H9 (cell line): ENCODE data around the gene PLD5. TPM values are rescaled to one million over a fixed set of nuclear protein-coding genes. Genes with fewer than 3 reads are reported as not detected.
"Not testable (repeated sequence)": the region's sequence is repeated elsewhere in the genome, so short reads cannot be mapped to it uniquely, and the experiment has no call there.

Source experiments
- DNase-seq: peaks from one replicate; pipeline ENCODE4 v3.0.0-alpha.2; 2017
- H2AFZ ChIP-seq: one replicate; pipeline ENCODE4 v1.6.1; 2013; ENCODE audit warnings: mild to moderate bottlenecking, low read length, control low read depth, moderate library complexity
- H2AK5ac ChIP-seq: 2 replicates; pipeline ENCODE4 v1.6.1; 2013; ENCODE audit warnings: low read length, control low read depth, mixed read lengths; ENCODE audit not compliant: insufficient read length
- H2BK120ac ChIP-seq: one replicate; pipeline ENCODE4 v1.6.1; 2013; ENCODE audit warnings: low read depth, mild to moderate bottlenecking, low read length, control low read depth, inconsistent platforms; ENCODE audit not compliant: poor library complexity, severe bottlenecking
- H2BK12ac ChIP-seq: 2 replicates; pipeline ENCODE4 v1.6.1; 2013; ENCODE audit warnings: low read length, control low read depth, mixed read lengths, low read depth; ENCODE audit not compliant: insufficient read length
- H2BK15ac ChIP-seq: 2 replicates; pipeline ENCODE4 v1.6.1; 2013; ENCODE audit warnings: low read depth, low read length, control low read depth
- H2BK20ac ChIP-seq: one replicate; pipeline ENCODE4 v1.6.1; 2013; ENCODE audit warnings: low read depth, mild to moderate bottlenecking, low read length, control low read depth, inconsistent platforms; ENCODE audit not compliant: poor library complexity, severe bottlenecking
- H2BK5ac ChIP-seq: 2 replicates; pipeline ENCODE4 v1.6.1; 2013; ENCODE audit warnings: low read length, control low read depth, mixed read lengths; ENCODE audit not compliant: insufficient read length
- H3K14ac ChIP-seq: 2 replicates; pipeline ENCODE4 v1.6.1; 2013; ENCODE audit warnings: low read length, control low read depth; ENCODE audit not compliant: insufficient read depth
- H3K18ac ChIP-seq: 2 replicates; pipeline ENCODE4 v1.6.1; 2013; ENCODE audit warnings: low read depth, mild to moderate bottlenecking, mixed read lengths, low read length, control low read depth; ENCODE audit not compliant: insufficient read length
- H3K23ac ChIP-seq: 2 replicates; pipeline ENCODE4 v1.6.1; 2013; ENCODE audit warnings: low read length, control low read depth, mixed read lengths, low read depth; ENCODE audit not compliant: insufficient read length
- H3K23me2 ChIP-seq: 2 replicates; pipeline ENCODE4 v1.6.1; 2013; ENCODE audit warnings: low read depth, mild to moderate bottlenecking, mixed read lengths, low read length, control low read depth; ENCODE audit not compliant: insufficient read length, poor library complexity, severe bottlenecking
- H3K27ac ChIP-seq: 2 replicates; pipeline ENCODE4 v1.5.1; 2013; ENCODE audit warnings: low read length, control low read depth, mixed read lengths, low read depth; ENCODE audit not compliant: insufficient read length
- H3K27me3 ChIP-seq: 2 replicates; pipeline ENCODE4 v1.6.1; 2013; ENCODE audit warnings: low read length, control low read depth, inconsistent platforms; ENCODE audit not compliant: insufficient read depth
- H3K4ac ChIP-seq: 2 replicates; pipeline ENCODE4 v1.6.1; 2013; ENCODE audit warnings: low read depth, mild to moderate bottlenecking, control low read depth, inconsistent platforms, low read length, moderate library complexity
- H3K4me1 ChIP-seq: 2 replicates; pipeline ENCODE4 v1.6.1; 2013; ENCODE audit warnings: low read length, control low read depth, inconsistent platforms; ENCODE audit not compliant: insufficient read depth
- H3K4me2 ChIP-seq: 2 replicates; pipeline ENCODE4 v1.6.1; 2013; ENCODE audit warnings: low read length, control low read depth, mixed read lengths; ENCODE audit not compliant: insufficient read length, insufficient read depth
- H3K56ac ChIP-seq: 2 replicates; pipeline ENCODE4 v1.6.1; 2013; ENCODE audit warnings: low read depth, mild to moderate bottlenecking, mixed read lengths, low read length, control low read depth; ENCODE audit not compliant: insufficient read length
- H3K79me1 ChIP-seq: 2 replicates; pipeline ENCODE4 v1.6.1; 2013; ENCODE audit warnings: low read depth, mild to moderate bottlenecking, moderate library complexity, low read length, control low read depth, inconsistent platforms; ENCODE audit not compliant: insufficient read depth, poor library complexity, severe bottlenecking
- H3K79me2 ChIP-seq: 2 replicates; pipeline ENCODE4 v1.6.1; 2013; ENCODE audit warnings: low read length, control low read depth, inconsistent platforms; ENCODE audit not compliant: insufficient read depth
- H3K9ac ChIP-seq: 2 replicates; pipeline ENCODE4 v1.6.1; 2013; ENCODE audit warnings: low read length, control low read depth, mixed read lengths; ENCODE audit not compliant: insufficient read length; ENCODE audit errors: extremely low read depth
- H3K9me3 ChIP-seq: one replicate; pipeline ENCODE4 v1.6.1; 2013; ENCODE audit warnings: low read depth, low read length, inconsistent platforms; ENCODE audit not compliant: control insufficient read depth
- H3T11ph ChIP-seq: one replicate; pipeline ENCODE4 v1.6.1; 2013; ENCODE audit warnings: mild to moderate bottlenecking, low read length, control low read depth, inconsistent platforms
- H4K20me1 ChIP-seq: one replicate; pipeline ENCODE4 v1.6.1; 2013; ENCODE audit not compliant: control insufficient read depth, insufficient read length, insufficient read depth
- H4K5ac ChIP-seq: 2 replicates; pipeline ENCODE4 v1.6.1; 2013; ENCODE audit warnings: low read depth, mild to moderate bottlenecking, mixed read lengths, low read length, control low read depth; ENCODE audit not compliant: insufficient read length
- H4K8ac ChIP-seq: replicated peaks from 2 replicates; pipeline ENCODE4 v1.6.1; 2013; ENCODE audit warnings: low read length, control low read depth, mixed read lengths, low read depth; ENCODE audit not compliant: insufficient read length
- H4K91ac ChIP-seq: 2 replicates; pipeline ENCODE4 v1.6.1; 2013; ENCODE audit warnings: low read depth, mild to moderate bottlenecking, moderate library complexity, mixed read lengths, low read length, control low read depth; ENCODE audit not compliant: insufficient read length
- H3K27ac Mint-ChIP-seq, 3 experiments: 2 replicates in 2 of 3; 3 replicates in 1 of 3; pipeline ENCODE4 v1.8.0; 2020 to 2021; ENCODE audit warnings: mixed read lengths in 3 of 3, mild to moderate bottlenecking in 1 of 3, moderate library complexity in 1 of 3
- H3K27me3 Mint-ChIP-seq: 2 replicates; pipeline ENCODE4 v1.8.0; 2021; ENCODE audit warnings: low read depth, mild to moderate bottlenecking, moderate library complexity, mixed read lengths
- H3K36me3 Mint-ChIP-seq, 3 experiments: 2 replicates in 2 of 3; 3 replicates in 1 of 3; pipeline ENCODE4 v1.8.0; 2020 to 2021; ENCODE audit warnings: low read depth in 3 of 3, mixed read lengths in 3 of 3; ENCODE audit not compliant: insufficient read depth in 1 of 3
- H3K4me1 Mint-ChIP-seq, 2 experiments: 2 replicates each; pipeline ENCODE4 v1.8.0; 2020; ENCODE audit warnings: mixed read lengths in 2 of 2
- H3K4me3 Mint-ChIP-seq, 2 experiments: 2 replicates in 1 of 2; 3 replicates in 1 of 2; pipeline ENCODE4 v1.8.0; 2020 to 2021; ENCODE audit warnings: mild to moderate bottlenecking in 2 of 2, mixed read lengths in 2 of 2, moderate library complexity in 1 of 2
- H3K9me3 Mint-ChIP-seq, 2 experiments: 2 replicates in 1 of 2; 3 replicates in 1 of 2; pipeline ENCODE4 v1.8.0; 2020; ENCODE audit warnings: mild to moderate bottlenecking in 2 of 2, mixed read lengths in 2 of 2, moderate library complexity in 1 of 2
- CTCF ChIP-seq: fragments of 200-600 bp; sonication (generic); conservative IDR thresholded peaks from 3 replicates; pipeline ENCODE4 v1.8.0; 2021; ENCODE audit warnings: antibody characterized with exemption, mild to moderate bottlenecking
- WGBS: extraction: QIAGEN DNeasy Blood & Tissue Kit; methylation state at CpG from one replicate; pipeline ENCODE4 v1.1.7; 2013; ENCODE audit warnings: missing lambda C conversion rate, low lambda C conversion rate, mixed read lengths; ENCODE audit not compliant: insufficient read length; ENCODE audit errors: extremely low coverage; 5-methylcytosine and 5-hydroxymethylcytosine counted together
- total RNA-seq: library from RNA; stranded (reverse); gene quantifications from 2 replicates; pipeline ENCODE4 v1.2.1, GENCODE V29; 2021

Gene PLD5
- total RNA-seq, 1 experiment from 2014 or later, result 5.2 TPM

- no peaks in the 10 kb centered on the region for H4K20me1 ChIP-seq
- no peaks in the 10 kb centered on the region for H3K79me2 ChIP-seq
- H3K23me2 ChIP-seq, result no peaks in the 10 kb centered on the region
- no peak overlapping the region for H2BK5ac ChIP-seq
- peaks cover 3 to 9% of the 10 kb centered on the region in 2 experiments; a peak in 1 of 4 replicates for H3K4me1 Mint-ChIP-seq
- no peak overlapping the region for H4K5ac ChIP-seq
- H3K27ac Mint-ChIP-seq, result no peak overlapping the region
- H3K9me3 ChIP-seq, result no peaks in the 10 kb centered on the region
- H2BK20ac ChIP-seq, result no peak overlapping the region
- no peak overlapping the region for H2AFZ ChIP-seq
- H3K27me3 ChIP-seq, result no peaks in the 10 kb centered on the region
- no peak overlapping the region for H3K9ac ChIP-seq
- H2BK12ac ChIP-seq, result no peak overlapping the region
- H2BK15ac ChIP-seq, result no peak overlapping the region
- H3K56ac ChIP-seq, result no peak overlapping the region
- H3K23ac ChIP-seq, result no peak overlapping the region
- H3K4me3 Mint-ChIP-seq, result no peak overlapping the region
- WGBS, result no CpG with 5 or more reads among the region's 7 CpGs
- no peak overlapping the region for H3K18ac ChIP-seq
- H3K14ac ChIP-seq, result no peak overlapping the region
- no peak overlapping the region for H3K4me2 ChIP-seq
- no peaks in the 10 kb centered on the region for H3K4me1 ChIP-seq
- H3K79me1 ChIP-seq, result no peaks in the 10 kb centered on the region
- H3K27me3 Mint-ChIP-seq, result no peaks in the 10 kb centered on the region
- no peak overlapping the region for H4K91ac ChIP-seq
- H3K36me3 Mint-ChIP-seq, result no peaks in the 10 kb centered on the region
- H2AK5ac ChIP-seq, result no peak overlapping the region
- H3K27ac ChIP-seq, result no peak overlapping the region
- no peak overlapping the region for H3K4ac ChIP-seq
- H4K8ac ChIP-seq, result no peak overlapping the region
- no peak for DNase-seq
- no peak overlapping the region for H3T11ph ChIP-seq
- no peak for TF ChIP-seq CTCF
- no peaks in the 10 kb centered on the region for H3K9me3 Mint-ChIP-seq
- no peak overlapping the region for H2BK120ac ChIP-seq
Observed at GRCh38 chr1:242462867-242463266, 61.6 kb downstream of the PLD5 start.

- H3K23me2 ChIP-seq, H2BK12ac ChIP-seq, H3K9me3 Mint-ChIP-seq, H2BK120ac ChIP-seq, H3K79me1 ChIP-seq, H3K27me3 Mint-ChIP-seq, H3K36me3 Mint-ChIP-seq, H3K79me2 ChIP-seq, H3K4me1 ChIP-seq, H4K8ac ChIP-seq, H2BK5ac ChIP-seq, H3K18ac ChIP-seq, H3K27ac Mint-ChIP-seq, H2AFZ ChIP-seq, H3K23ac ChIP-seq, H3K4me2 ChIP-seq, H2BK15ac ChIP-seq, H3T11ph ChIP-seq, H3K9me3 ChIP-seq, H4K20me1 ChIP-seq, H3K4me3 Mint-ChIP-seq, H3K4ac ChIP-seq, H3K9ac ChIP-seq, H4K5ac ChIP-seq, H3K27ac ChIP-seq, H4K91ac ChIP-seq, H3K14ac ChIP-seq, H3K56ac ChIP-seq, DNase-seq, H2AK5ac ChIP-seq, H3K27me3 ChIP-seq, H2BK20ac ChIP-seq: not testable (repeated sequence)
- WGBS, result no CpG with 5 or more reads among the region's 5 CpGs
- H3K4me1 Mint-ChIP-seq, result peaks cover 20% of the 10 kb centered on the region in 2 experiments
Observed at GRCh38 chr1:242459740-242460139, 64.8 kb downstream of the PLD5 start.
